BJ (cell line): Measurements from ENCODE around the gene STRN. TPM values are rescaled to one million over a fixed set of nuclear protein-coding genes. Genes with fewer than 3 reads are reported as not detected.
"Not testable (repeated sequence)": the region's sequence is repeated elsewhere in the genome, so short reads cannot be mapped to it uniquely, and the experiment has no call there.

Experiments used
- CTCF ChIA-PET: fragments of 350-600 bp; formaldehyde crosslinking; extraction: SDS; loops from one replicate; lab custom pipeline; 2021; ENCODE audit warnings: antibody characterized with exemption, inconsistent platforms; lab: Yijun Ruan, JAX
- POLR2A ChIA-PET: fragments of 300-600 bp; sonication (Branson Sonifier 250); formaldehyde crosslinking; extraction: SDS; loops from one replicate; lab custom pipeline; 2021; ENCODE audit warnings: antibody characterized with exemption; lab: Charles Lee
- DNase-seq: peaks from one replicate; pipeline ENCODE4 v3.0.0-alpha.2; 2011; ENCODE audit warnings: low read depth
- H3K27me3 ChIP-seq: 2 replicates; pipeline ENCODE4 v1.6.0; 2011; ENCODE audit warnings: low read length; ENCODE audit not compliant: control insufficient read depth, insufficient read depth
- H3K36me3 ChIP-seq: 2 replicates; pipeline ENCODE4 v1.5.1; 2011; ENCODE audit warnings: low read length; ENCODE audit not compliant: control insufficient read depth, insufficient read depth
- H3K4me3 ChIP-seq: 2 replicates; pipeline ENCODE4 v1.5.1; 2011; ENCODE audit warnings: low read depth, mild to moderate bottlenecking, control low read depth, low read length
- CTCF ChIP-seq: IDR thresholded peaks from 2 replicates; pipeline ENCODE4 v1.5.1; 2011; ENCODE audit warnings: low read depth, mild to moderate bottlenecking, control low read depth, inconsistent platforms, low read length, moderate library complexity; ENCODE audit not compliant: insufficient read depth
- polyA plus RNA-seq: library from polyadenylated mRNA; depleted of rRNA; stranded (reverse); fragments of >200 nt; gene quantifications from 2 replicates; pipeline ENCODE4 v1.2.3, GENCODE V29; 2011

Gene STRN
- polyA plus RNA-seq, 1 experiment = 8.5 TPM

- DNase-seq = no peak
- no peak for TF ChIP-seq CTCF
- H3K27me3 ChIP-seq = no peaks in the 10 kb centered on the region
- POLR2A ChIA-PET = no interaction called here
- CTCF ChIA-PET = no interaction called here
- H3K4me3 ChIP-seq = no peak overlapping the region
- H3K36me3 ChIP-seq = no peaks in the 10 kb centered on the region
Observed at GRCh38 chr2:36834731-36835524, 131.4 kb downstream of the STRN start.

GRCh38 chr2:36834203-36834602, 132.1 kb downstream of the STRN start:
- no peak for DNase-seq
- ChIA-PET POLR2A (no interaction called here), CTCF (no interaction called here)
- no peak overlapping the region for H3K4me3 ChIP-seq
- H3K36me3 ChIP-seq = no peaks in the 10 kb centered on the region
- no peaks in the 10 kb centered on the region for H3K27me3 ChIP-seq
- no peak for TF ChIP-seq CTCF

- no peak for TF ChIP-seq CTCF
Observed at GRCh38 chr2:36831185-36831584, 135.2 kb downstream of the STRN start.

GRCh38 chr2:36824683-36825082, 141.7 kb downstream of the STRN start:
- POLR2A ChIA-PET, DNase-seq, H3K27me3 ChIP-seq, H3K4me3 ChIP-seq, CTCF ChIA-PET, H3K36me3 ChIP-seq: not testable (repeated sequence)

More at GRCh38 chr2:36831185-36831584, 135.2 kb downstream of the STRN start:
- Histone ChIP-seq H3K36me3 (no peaks in the 10 kb centered on the region), H3K4me3 (no peak overlapping the region), H3K27me3 (no peaks in the 10 kb centered on the region; the same call in 1 of the 2 replicates)
- DNase-seq = no peak
- ChIA-PET CTCF (no interaction called here), POLR2A (no interaction called here)

- no peak for DNase-seq
- POLR2A ChIA-PET = no interaction called here
- TF ChIP-seq CTCF = no peak
- H3K27me3 ChIP-seq = peaks cover 1% of the 10 kb centered on the region; the same call in 1 of the 2 replicates
- H3K4me3 ChIP-seq = no peak overlapping the region
- H3K36me3 ChIP-seq = no peaks in the 10 kb centered on the region
- CTCF ChIA-PET = interaction anchor here (0.9 kb wide), 1 partner anchor 33 kb away, joined by 3 read pairs; no protein-coding TSS in a partner anchor
Observed at GRCh38 chr2:36824273-36824672, 142.1 kb downstream of the STRN start.
